Measurements from ENCODE around the gene LCK.
"Not testable (repeated sequence)": the region's sequence is repeated elsewhere in the genome, so short reads cannot be mapped to it uniquely, and the experiment has no call there.

LCK gene

DNA sequence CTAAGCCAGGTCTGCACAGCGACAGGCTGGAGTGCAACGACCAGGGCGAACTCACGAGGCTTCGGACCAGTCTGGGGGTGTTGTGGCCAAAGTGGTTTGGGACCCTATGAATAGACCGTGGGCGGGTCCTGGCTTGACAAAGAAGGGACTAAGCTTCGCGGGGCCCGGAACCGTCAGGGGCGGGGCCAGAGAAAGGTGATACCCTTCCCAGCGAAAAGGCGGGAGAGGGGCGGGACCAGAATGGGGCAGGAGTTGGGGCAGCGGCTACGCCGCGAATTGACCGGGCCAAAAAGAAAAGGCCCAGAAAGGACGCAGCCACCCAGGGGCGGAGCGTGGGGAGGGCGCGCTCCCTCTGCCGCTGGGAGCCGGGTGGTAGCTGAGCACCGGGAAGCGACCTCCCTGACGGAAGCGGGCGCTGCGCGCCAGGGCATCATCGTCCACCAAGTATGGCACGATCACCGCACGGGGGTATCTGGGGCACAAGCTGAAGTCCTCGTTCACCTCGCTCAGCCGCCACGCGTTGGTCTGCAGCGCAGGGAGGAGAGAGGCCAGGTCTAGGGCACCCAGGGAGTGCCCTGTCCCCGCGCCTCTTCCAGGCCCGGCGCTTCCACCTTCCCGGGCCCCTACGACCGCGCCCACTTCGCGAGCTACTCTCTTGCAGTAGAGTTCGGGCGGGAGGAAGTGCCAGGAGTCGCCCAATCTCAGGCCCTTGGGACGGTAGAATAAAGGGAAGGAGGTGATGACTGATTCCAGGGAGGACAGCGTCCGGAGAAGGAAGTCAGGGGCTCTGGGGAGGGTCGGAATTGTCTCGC lies 10.7 kb upstream of the LCK start:
- peak; percentile 34 for DNase-seq

DNA sequence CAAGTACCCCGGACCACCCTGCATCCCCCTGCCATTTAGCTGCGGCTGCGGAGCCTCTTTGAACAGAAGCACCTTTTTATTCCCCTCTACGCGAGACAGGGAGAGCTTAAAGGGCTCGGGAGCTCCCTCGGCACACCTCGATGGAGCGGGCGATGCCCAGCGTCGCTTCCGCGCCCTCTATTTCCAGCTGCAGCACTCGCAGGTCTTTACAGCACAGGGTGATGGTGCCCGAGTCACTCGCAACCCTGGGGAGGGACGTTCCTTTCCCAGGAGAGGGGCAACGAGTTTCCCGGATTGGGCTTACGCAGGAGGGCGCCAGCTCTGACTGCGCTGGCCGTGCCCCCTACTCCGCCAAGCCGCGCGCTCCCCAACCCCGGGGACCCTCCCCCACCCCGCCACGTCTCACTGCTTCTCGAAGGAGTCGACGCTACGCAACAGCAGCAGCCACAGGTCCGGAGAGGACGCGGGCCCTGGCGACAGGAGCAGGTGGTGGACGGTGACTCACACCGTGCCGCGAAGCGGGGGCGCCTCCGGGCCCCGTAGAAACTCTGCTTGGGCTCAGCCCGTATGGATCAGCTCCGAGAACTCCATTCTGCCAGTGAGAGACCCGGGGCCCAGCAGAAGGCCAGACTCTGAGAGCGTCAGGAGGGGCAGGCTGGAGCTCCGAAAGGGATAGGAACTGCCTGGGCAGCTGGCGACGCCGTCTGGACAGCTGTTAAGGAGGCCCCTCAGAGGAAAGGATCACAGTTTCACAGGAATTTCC lies 9.9 kb upstream of the LCK start:
- no peak for DNase-seq

DNA sequence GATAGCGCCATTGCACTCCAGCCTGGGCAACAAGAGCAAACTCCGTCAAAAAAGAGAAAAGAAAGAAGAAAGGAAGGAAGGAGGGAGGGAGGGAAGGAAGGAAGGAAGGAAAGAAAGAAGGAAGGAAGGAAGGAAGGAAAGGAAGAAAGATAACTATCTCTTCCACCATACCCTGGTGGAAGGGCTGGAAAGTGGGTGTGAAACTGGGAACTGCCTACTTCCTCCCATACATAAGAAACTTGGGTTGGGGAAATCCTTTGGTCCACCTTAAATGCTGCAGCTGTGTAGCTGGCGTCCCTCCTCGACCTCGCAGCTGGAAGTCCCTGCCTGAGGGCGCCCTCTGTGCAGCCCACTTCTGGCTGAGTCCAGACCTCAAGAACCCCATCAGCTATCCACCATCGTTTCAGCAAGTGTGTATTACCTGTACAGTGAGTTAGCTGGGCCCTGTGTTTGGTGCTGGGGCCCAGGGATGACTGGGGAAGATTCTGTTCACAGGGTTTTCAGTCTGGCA lies 8.7 kb upstream of the LCK start:
- no peak for DNase-seq

DNA sequence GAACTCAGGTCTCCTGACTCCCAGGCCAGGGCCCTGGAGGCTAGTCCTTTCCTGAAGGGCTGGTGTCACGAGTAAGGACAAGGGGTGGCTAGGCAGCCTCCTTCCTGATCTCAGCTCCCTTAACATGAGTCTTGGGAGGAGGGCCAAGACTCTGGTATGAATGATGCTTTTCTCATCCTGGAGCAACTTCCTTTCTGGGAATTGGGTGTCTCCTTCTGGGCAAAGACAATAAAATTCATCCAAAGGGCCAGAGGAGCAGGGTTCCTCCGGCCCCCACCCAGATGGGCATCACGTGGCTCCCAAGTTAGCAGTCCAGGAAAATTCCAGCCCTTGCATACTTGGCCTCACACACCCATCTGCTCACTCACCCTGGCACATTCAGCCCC lies 4.2 kb upstream of the LCK start, which contains the start of gene FAM167B:
Gene FAM167B (plus strand): TSS at position 335 of the 386 bp plus-strand sequence. CDS start 200 bp downstream, outside the sequence.
- no peak for DNase-seq

DNA sequence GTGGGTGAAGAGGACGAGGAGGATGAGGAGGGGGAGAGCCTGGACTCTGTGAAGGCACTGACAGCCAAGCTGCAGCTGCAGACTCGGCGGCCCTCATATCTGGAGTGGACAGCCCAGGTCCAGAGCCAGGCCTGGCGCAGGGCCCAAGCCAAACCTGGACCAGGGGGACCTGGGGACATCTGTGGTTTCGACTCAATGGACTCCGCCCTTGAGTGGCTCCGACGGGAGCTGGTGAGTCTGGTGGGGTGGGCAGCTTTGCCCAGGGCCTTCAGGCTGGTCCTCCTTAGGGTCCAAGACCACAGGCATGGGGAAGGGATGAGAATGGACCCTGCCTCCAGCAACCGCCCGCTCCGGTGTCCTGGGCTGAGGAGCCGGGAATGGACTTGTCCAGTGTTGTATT lies 3.6 kb upstream of the LCK start:
- DNase-seq = no peak

DNA sequence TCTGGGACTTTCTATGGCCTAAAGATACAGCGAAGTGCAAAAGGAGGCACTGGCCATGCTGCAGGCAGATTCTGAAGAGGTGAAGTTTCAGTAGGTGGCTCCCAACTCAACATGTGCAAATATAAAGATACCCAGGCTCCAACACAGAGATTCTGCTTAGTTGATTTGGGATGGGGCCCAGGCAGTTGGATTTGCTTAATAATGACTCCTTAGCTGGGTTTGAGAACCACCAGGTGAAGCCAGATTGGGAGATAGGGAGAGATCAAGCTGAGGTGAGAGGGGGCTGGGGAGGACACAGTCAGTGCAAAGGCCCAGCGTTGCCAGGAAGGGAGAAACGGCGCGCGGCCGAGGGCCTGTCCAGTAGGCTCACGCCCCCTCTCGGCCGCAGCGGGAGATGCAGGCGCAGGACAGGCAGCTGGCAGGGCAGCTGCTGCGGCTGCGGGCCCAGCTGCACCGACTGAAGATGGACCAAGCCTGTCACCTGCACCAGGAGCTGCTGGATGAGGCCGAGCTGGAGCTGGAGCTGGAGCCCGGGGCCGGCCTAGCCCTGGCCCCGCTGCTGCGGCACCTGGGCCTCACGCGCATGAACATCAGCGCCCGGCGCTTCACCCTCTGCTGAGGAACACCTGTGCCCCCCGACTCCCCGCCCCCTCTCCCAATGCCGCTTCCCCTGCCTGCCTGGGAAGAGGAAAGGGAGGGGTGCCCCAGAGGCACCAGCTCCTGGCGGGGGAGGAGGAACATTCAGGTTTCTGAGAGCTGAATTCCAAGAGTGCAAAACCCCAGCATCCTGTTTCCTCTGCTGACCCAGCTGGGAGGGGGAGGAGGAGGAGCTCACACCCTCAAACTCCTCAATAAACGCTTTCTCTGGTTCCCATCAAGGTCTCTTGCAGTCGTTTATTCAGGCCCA lies 2.8 kb upstream of the LCK start:
- no peak for DNase-seq

DNA sequence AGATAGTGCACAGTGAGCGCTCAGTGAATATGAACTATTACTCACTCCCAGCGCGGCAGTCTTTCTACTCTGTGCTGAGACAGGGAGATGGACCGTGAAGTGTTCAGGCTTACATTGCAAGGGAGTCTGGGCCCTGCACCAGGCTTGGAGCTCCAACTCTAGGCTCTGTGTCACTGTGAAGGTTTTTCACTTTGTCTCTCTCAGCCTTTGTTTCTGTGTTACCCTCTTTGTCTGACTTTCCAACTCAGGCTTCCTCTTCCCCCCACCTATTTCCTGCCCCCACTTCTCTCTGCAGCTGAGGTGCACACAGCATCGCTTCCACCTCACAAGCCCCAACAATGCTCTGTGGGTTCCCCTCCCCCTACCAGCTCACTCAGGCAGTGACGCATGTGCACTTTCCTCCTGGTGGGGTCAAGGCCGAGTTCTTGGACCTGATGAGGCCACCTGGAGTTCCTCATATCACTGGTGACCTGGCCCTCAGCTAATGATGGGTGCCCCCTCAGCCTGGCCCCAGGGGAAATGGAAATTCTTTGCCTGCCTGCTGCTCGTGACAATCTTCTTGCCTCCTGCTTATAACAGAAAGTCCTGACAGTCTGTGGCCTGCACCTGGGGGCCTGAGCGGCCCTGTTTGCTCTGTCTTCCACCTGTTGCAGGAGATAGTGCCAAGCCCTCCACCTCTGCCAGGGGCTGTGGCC lies 1.1 kb upstream of the LCK start:
- DNase-seq = no peak

DNA sequence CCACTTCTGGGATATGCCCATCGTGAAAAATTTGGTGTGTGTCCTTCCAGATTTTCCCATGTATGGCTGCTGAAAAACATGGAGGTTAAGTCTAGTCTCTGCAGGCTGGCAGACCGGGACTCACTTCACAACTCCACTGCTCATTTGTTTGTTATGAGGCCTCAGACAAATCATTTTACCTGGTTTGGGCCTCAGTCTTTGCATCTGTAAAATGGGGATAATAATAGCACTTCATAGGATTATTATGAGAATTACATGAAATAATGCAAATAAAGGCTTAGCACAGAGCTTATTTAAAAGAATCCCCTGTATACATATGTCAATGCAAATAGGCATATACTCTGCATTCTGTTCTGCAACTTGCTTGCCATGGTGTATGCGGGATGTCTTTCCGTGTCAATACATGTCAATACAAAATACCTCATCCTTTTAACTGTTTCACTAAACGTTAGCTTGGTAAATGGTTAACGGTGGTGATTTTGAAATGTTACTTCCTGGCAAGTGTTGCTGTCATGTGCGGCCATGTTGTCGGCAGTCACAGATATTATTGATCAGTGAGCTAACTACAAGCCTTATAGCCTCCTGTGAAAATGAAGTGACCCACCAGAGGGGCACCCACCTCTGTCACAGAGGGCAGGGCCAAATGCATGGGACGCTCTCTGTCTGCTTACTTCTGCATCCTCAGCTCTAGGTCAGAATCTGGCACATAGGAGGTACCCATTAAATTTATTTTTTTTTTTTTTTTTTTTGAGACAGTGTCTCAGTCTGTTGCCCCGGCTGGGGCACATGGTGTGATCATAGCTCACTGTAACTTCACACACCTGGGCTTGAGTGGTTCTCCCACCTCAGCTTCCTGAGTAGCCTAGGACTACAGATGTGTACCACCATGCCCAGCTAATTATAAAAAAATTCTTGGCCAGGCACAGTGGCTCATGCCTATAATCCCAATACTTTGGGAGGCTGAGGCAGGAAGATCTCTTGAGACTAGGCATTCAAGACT lies 4.3 kb downstream of the LCK start:
- DNase-seq = no peak

DNA sequence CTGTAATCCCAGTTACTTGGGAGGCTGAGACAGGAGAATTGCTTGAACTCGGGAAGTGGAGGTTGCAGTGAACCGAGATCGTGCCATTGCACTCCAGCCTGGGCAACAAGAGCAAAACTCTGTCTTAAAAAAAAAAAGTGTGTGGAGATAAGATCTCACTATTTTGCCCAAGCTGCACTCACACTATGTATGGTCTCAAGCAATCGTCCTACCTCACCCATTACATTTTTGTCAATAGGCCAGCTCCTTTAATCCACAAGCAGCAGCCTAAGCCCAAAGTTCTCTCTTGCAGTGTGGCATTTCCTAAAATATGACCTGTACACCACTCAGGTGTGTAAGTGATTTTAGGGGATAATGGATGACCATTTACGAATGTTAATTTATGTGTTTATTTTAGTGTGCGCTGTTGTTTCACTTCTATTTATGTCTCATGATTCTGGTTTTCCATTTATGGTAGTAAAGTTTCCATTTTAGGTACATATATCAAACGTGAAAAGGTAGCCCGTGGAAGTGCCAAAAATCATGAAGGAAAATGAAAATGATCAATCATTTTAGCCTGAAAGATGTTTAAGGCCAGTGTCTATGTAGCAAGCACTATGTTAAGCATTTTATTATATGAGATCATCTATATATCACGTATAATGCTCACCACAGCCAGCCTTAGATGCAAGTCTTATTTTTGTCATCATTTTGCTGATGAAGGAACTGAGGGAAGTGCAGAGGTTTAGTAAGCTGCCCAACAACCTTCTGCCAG lies 5.6 kb downstream of the LCK start:
- no peak for DNase-seq

DNA sequence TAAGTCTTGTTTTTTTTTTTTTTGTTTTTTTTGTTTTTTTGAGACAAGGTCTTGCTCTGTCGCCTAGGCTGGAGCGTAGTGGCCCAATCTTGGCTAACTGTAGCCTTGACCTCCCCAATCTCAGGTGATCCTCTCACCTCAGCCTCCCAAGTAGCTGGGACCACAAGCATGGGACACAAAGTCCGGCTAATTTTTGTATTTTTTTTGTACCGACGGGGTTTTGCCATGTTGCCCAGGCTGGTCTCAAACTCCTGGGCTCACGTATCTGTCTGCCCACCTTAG lies 6.1 kb downstream of the LCK start:
- no peak for DNase-seq

DNA sequence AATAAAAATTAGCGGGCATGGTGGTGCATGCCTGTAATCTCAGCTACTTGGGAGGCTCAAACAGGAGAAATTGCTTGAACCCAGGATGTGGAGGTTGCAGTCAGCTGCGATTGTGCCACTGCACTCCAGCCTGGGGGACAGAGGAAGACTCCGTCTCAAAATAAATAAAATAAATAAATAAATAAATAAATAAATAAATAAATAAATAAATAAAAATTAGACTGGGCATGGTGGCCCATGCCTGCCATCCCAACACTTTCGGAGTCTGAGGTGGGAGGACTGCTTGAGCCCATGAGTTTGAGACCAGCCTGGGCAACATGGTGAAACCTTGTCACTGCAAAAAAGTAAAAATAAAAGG lies 12.2 kb downstream of the LCK start:
- DNase-seq = not testable (repeated sequence)

DNA sequence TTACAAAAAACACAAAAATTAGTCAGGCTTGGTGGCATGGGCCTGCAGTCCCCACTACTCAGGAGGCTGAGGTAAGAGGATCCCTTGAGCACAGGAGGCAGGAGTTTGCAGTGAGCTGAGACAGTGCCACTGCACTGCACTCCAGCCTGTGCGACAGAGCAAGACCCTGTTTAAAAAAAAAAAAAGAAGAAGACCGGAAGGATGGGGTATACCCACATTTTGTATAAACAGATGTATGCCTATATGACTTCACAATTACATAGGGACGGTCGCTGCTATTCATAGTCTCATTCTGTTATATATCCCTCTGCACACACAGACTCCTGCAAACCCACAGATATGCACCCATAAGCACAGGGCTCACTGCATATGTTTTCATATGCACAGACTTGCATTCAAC lies 12.7 kb downstream of the LCK start:
- DNase-seq = no peak

DNA sequence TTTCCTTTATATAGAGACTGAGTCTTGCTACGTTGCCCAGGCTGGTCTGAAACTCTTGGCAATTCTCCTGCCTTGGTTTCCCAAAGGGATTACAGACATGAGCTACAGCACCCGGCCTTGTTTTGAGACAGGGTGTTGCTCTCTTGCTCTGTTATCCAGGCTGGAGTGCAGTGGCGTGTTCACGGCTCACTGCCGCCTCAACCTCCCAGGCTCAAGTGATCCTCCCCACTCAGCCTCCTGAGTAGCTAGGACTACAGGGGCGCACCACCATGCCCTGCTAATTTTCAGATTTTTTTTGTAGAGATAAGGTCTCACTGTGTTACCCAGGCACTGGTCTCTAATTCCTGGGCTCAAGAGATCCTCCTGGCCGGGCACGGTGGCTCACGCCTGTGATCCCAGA lies 14.8 kb downstream of the LCK start:
- no peak for DNase-seq

DNA sequence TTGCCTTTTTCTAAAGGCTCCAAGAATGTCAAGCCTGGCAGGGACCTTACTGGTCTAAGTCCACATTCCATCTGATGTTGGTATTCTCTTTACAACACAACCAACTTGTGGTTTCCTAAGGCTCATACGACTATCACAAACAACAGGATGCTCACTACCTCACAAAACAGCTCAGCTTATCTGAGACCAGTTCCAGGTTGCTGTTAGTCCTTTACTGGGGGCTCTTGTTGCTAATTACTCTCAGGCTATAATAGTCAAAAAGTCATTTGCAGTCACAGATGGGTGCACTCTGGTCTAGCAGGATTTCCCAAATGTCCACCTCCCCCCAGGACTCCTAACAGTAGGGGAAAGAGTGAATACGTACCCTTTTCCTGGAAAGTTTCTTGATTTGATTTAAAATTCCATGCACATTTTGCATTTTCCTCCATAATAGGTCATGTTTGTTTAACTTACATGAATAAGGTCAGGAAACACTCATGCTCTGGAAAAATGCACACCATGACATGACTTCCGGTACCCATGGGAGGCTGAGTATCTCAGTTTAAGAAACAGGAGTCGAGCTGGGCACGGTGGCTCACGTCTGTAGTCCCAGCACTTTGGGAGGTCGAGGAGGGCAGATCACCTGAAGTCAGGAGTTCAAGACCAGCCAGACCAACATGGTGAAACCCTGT lies 16.0 kb downstream of the LCK start:
- no peak for DNase-seq

DNA sequence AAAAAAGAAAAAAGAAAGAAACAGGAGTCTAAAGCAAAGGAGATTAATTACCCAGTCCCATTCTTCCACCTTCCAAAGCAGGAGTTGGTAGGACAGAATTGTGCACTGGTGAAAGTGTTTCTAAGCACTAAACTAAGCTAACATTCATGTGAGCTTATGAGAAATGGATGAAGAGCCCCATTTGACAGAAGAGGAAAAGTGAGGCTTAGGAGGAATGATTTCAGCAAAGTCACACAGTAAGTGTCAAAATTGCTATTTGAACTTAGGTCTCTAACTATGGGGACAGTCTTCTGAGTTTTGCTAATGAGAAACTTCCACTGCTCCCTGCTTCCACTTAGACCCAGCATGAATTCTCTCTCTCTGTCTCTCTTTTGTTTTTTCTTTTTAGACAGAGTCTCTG lies 18.7 kb downstream of the LCK start:
- DNase-seq = no peak

DNA sequence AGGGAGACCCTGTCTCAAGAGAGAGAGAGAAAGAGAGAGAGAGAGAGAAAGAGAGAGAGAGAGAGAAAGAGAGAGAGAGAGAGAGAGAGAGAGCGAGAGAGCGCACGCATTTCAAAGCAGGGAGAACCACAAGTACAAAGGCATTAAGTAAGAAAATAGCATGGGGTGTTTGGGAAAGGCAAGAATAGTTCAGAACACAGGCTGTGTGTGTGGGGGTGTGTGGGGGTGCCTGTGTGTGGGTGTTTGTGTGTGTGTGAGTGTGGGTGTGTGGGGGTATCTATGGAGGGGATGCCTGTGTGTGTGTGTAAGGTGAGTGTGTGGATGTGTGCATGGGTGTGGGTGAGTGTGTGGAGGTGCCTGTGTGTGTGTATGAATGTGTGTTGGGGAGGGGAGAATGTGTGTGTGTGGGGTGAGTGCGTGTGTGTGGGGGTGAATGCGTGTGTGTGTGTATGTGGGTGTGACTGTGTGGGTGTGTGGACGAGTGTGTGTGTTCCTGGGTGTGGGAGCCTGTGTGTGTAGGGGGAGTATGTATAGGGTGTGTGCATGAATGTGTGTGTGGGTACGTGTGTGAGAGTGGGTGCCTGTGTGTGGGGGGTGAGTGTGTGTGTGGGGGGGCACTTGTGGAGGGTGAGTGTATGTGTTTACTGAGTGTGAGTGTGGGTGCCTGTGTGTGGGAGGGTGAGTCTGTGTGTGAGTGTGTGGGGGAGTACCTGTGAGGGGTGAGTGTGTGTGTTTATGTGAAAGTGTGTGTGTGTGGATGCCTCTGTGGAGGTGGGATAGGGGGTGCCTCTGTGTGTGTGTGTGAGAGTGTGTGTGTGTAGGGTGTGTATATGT lies 21.7 kb downstream of the LCK start:
- DNase-seq = no peak

DNA sequence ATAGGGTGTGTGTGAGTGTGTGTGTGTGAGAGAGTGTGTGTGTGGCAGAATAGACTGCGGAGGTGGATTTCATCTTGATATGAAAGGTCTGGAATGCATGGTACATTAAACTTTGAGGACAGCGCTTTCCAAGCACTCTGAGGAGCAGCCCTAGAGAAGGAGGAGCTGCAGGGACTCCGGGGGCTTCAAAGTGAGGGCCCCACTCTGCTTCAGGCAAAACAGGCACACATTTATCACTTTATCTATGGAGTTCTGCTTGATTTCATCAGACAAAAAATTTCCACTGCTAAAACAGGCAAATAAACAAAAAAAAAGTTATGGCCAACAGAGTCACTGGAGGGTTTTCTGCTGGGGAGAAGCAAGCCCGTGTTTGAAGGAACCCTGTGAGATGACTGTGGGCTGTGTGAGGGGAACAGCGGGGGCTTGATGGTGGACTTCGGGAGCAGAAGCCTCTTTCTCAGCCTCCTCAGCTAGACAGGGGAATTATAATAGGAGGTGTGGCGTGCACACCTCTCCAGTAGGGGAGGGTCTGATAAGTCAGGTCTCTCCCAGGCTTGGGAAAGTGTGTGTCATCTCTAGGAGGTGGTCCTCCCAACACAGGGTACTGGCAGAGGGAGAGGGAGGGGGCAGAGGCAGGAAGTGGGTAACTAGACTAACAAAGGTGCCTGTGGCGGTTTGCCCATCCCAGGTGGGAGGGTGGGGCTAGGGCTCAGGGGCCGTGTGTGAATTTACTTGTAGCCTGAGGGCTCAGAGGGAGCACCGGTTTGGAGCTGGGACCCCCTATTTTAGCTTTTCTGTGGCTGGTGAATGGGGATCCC lies 22.5 kb downstream of the LCK start:
- no peak for DNase-seq

DNA sequence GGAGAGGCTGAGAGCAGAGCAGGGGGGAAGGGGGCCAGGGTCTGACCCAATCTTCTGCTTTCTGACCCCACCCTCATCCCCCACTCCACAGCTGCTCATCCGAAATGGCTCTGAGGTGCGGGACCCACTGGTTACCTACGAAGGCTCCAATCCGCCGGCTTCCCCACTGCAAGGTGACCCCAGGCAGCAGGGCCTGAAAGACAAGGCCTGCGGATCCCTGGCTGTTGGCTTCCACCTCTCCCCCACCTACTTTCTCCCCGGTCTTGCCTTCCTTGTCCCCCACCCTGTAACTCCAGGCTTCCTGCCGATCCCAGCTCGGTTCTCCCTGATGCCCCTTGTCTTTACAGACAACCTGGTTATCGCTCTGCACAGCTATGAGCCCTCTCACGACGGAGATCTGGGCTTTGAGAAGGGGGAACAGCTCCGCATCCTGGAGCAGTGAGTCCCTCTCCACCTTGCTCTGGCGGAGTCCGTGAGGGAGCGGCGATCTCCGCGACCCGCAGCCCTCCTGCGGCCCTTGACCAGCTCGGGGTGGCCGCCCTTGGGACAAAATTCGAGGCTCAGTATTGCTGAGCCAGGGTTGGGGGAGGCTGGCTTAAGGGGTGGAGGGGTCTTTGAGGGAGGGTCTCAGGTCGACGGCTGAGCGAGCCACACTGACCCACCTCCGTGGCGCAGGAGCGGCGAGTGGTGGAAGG lies 23.7 kb downstream of the LCK start:
- no peak for DNase-seq
